Measurements from ENCODE around the gene FBXL7. TPM values are rescaled to one million over a fixed set of nuclear protein-coding genes. Genes with fewer than 3 reads are reported as not detected.

The FBXL7 gene
- total RNA-seq, 4 donors from 2014 or later = 1.9 to 5.9 (median 3.0) TPM

- no peak for TF ChIP-seq EP300 (IDR thresholded peaks at IDR 0.05)
- no peak for TF ChIP-seq POLR2AphosphoS5 (IDR thresholded peaks at IDR 0.05)
- TF ChIP-seq CTCF (IDR thresholded peaks at IDR 0.05) = no peak
- TF ChIP-seq POLR2A (IDR thresholded peaks at IDR 0.05) = no peak
- H3K9me3 ChIP-seq = peaks cover 3% of the 10 kb centered on the region
- H3K27me3 ChIP-seq = no peaks in the 10 kb centered on the region
- H3K27ac ChIP-seq = no peak overlapping the region
- WGBS = 84% methylated on average over 4 of the region's 4 CpGs
- no peaks in the 10 kb centered on the region for H3K36me3 ChIP-seq
- no peaks in the 10 kb centered on the region for H3K4me1 ChIP-seq
- no peak for DNase-seq (ENCODE audit: low spot score in 2 of 2)
- H3K4me3 ChIP-seq = no peak overlapping the region
Measured at GRCh38 chr5:15647251-15647650, 147.3 kb downstream of the FBXL7 start.

GRCh38 chr5:15650266-15650665, 150.3 kb downstream of the FBXL7 start:
- 86% methylated on average over 2 of the region's 2 CpGs for WGBS
- Histone ChIP-seq H3K4me1 (no peaks in the 10 kb centered on the region), H3K9me3 (peaks cover 3% of the 10 kb centered on the region), H3K27ac (no peak overlapping the region), H3K4me3 (no peak overlapping the region), H3K36me3 (no peaks in the 10 kb centered on the region), H3K27me3 (no peaks in the 10 kb centered on the region)
- TF ChIP-seq CTCF (IDR thresholded peaks at IDR 0.05) (no peak), POLR2AphosphoS5 (IDR thresholded peaks at IDR 0.05) (no peak), POLR2A (IDR thresholded peaks at IDR 0.05) (no peak), EP300 (IDR thresholded peaks at IDR 0.05) (no peak)
- DNase-seq (ENCODE audit: low spot score in 2 of 2) = no peak

DNA sequence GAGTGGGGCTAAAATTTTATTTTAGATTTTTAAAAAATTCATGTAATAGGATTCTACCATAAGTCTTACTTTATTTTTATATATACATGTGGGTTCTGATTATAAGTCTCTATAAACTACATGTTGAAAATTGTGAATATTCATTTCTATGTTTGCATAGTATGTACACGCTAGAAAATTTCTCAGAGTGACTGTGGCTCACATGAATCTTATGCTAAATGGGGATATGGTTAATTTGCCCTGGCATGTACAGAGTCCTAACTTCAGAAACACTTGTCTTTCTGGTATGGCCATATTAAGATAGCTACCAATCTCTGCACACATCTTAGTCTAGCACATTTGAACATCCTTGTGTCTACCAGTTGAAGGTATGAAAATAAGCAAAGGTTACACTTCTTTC, 154.8 kb downstream of the FBXL7 start:
- no peak for DNase-seq (ENCODE audit: low spot score in 2 of 2)
- Histone ChIP-seq H3K27ac (no peak overlapping the region), H3K4me1 (no peaks in the 10 kb centered on the region), H3K27me3 (no peaks in the 10 kb centered on the region), H3K4me3 (no peak overlapping the region), H3K36me3 (no peaks in the 10 kb centered on the region), H3K9me3 (peaks cover 3% of the 10 kb centered on the region)
- TF ChIP-seq POLR2A (IDR thresholded peaks at IDR 0.05) = no peak
- no peak for TF ChIP-seq POLR2AphosphoS5 (IDR thresholded peaks at IDR 0.05)
- no peak for TF ChIP-seq CTCF (IDR thresholded peaks at IDR 0.05)
- no peak for TF ChIP-seq EP300 (IDR thresholded peaks at IDR 0.05)
- WGBS = 27% methylated on average over 1 of the region's 1 CpG

DNA sequence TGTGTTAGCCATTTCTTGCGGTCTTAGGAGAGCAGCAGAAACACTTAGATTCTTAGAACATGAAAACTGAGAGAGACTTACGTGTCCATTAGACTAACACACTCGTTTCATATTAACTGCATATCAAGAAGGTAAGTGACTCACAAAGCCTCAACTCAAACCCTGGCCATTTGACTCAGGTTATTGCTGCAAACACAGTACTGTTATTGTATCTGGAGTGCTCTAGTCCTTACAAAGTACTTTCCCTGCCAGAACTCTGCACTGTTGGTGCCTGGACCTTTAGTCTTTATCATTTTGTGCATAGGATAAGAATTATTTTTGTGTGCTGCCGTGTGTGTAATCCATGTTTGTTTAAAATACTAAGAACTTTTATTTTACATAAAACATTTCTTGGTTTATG, 155.7 kb downstream of the FBXL7 start:
- no peaks in the 10 kb centered on the region for H3K36me3 ChIP-seq
- H3K9me3 ChIP-seq = peaks cover 3% of the 10 kb centered on the region
- no peaks in the 10 kb centered on the region for H3K27me3 ChIP-seq
- H3K27ac ChIP-seq = no peak overlapping the region
- H3K4me1 ChIP-seq = no peaks in the 10 kb centered on the region
- no peak for DNase-seq (ENCODE audit: low spot score in 2 of 2)
- TF ChIP-seq CTCF (IDR thresholded peaks at IDR 0.05) (no peak), EP300 (IDR thresholded peaks at IDR 0.05) (no peak), POLR2AphosphoS5 (IDR thresholded peaks at IDR 0.05) (no peak)
- 91% methylated on average over 4 of the region's 4 CpGs for WGBS
- no peak overlapping the region for H3K4me3 ChIP-seq

GRCh38 chr5:15664961-15665360, 165.0 kb downstream of the FBXL7 start:
- Histone ChIP-seq H3K36me3 (no peaks in the 10 kb centered on the region), H3K4me1 (peaks cover 4% of the 10 kb centered on the region), H3K27ac (no peak overlapping the region), H3K4me3 (no peak overlapping the region), H3K27me3 (no peaks in the 10 kb centered on the region), H3K9me3 (peaks cover 7% of the 10 kb centered on the region)
- TF ChIP-seq CTCF (IDR thresholded peaks at IDR 0.05) = no peak
- no peak for TF ChIP-seq POLR2A (IDR thresholded peaks at IDR 0.05)
- TF ChIP-seq POLR2AphosphoS5 (IDR thresholded peaks at IDR 0.05) = no peak
- TF ChIP-seq EP300 (IDR thresholded peaks at IDR 0.05) = no peak
- no peak for DNase-seq (ENCODE audit: low spot score in 2 of 2)

Data from suprapubic skin (tissue), 4 donors.